Endothelial cell of hepatic sinusoid (primary cell): ENCODE results near the gene MOV10L1.
"Not testable (repeated sequence)": the region's sequence is repeated elsewhere in the genome, so short reads cannot be mapped to it uniquely, and the experiment has no call there.

ENCODE experiments used
- in situ Hi-C: cut with HindIII; loops from 2 replicates; pipeline ENCODE4 v1.10.0; 2017; ENCODE audit warnings: low sequenced_read_pairs

The MOV10L1 gene

DNA sequence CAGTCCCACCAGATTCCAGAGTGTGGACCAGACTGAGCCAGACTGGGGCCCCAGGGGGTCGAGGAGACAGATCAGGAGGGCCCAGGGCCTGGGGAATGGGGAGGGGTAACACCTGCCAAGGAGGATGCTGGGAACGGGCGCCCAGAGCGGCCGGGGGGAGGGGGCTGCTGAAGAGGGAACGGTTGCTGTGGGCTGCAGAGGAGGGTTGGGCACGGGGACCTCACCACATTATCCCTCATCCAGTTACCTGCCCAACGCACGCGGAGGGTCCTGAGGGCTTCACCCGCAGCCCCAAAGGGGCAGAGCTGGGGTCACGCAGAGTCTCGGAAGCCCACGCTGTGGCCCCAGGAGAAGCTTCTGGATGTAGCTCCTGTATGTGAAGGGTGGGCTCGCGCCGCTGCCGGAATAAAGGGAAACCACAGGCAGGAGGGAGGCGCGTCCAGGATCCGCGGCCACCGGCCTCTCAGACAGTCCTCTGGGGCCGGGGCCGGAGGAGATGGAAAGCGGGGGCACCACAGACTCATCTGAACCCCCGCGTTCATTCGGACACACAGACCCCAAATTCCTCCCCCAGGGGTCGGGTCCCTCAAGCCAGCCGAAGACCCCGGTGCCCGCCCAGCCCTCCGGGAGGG, 110.1 kb downstream of the MOV10L1 start:
- in situ Hi-C loops, result no loop called here

DNA sequence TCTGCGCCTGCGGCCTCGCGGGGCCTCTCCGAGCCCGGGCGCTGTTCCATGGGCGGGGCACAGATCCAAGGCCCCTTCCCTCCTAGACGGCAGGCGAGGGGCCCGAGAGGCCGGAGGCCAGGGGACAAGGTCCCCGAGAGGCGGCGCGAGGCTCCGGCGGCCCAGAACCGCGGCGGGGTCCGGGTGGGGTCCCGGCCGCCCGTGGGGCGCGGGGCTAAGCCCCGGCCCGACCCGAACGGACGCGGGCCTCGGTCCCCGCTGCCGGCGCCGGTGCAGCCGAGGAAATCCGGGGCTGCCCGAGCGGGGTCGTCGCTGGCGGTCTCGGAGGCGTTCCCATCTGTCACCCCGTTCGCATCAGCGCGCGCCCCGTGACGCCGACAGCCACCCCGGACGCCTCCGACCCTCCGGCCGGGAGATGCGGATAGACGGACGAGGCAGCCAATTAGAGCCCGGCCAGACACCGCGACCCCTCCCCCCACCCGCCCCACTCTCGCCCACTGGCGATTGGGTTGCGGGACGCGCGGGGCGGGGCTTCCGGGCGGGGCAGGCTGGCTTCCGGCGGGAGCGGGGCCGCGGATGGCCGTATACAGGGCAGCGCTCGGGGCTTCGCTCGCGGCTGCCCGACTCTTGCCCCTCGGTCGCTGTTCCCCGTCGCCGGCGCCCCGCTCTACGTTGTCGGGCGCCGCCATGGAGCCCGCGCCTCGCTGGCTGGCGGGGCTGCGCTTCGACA, 110.8 kb downstream of the MOV10L1 start, which contains the start of gene SELENOO:
Gene SELENOO (plus strand): TSS at position 551 of the 730 bp plus-strand sequence. CDS start 26 bp downstream, at position 577.
- in situ Hi-C loops, result no loop called here

DNA sequence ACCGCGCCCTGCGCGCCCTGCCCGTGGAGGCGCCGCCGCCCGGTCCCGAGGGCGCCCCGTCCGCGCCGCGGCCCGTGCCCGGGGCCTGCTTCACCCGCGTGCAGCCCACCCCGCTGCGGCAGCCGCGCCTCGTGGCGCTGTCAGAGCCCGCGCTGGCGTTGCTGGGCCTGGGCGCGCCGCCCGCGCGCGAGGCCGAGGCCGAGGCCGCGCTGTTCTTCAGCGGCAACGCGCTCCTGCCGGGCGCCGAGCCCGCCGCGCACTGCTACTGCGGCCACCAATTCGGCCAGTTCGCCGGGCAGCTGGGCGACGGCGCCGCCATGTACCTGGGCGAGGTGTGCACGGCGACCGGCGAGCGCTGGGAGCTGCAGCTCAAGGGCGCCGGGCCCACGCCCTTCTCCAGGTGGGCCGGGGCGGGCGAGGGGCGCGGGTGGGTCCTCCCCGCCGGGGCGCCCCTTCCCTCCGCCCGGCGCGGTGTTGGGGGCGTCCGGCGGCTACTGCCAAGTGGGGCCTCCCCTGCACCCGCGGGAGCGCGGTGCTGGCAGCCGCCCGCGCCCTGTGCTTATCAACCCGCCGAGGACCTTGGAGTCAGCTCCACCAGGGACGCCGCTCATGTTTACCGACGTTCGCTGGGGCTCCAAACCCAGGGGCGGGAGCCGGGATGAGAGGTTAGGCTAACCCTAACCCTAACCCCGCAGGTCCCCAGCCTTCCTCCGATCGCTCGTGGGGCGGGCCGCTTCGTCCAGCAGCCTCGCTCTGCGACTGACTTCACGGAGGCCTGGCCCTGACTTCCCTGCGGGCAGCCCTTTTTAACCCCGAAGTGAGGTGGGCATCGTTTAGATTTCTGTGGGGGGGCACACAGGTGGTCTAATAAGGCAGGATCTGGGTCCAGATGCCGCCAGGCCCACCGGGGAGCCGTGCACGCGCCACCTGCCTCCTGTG, 111.7 kb downstream of the MOV10L1 start:
- in situ Hi-C loops, result no loop called here

DNA sequence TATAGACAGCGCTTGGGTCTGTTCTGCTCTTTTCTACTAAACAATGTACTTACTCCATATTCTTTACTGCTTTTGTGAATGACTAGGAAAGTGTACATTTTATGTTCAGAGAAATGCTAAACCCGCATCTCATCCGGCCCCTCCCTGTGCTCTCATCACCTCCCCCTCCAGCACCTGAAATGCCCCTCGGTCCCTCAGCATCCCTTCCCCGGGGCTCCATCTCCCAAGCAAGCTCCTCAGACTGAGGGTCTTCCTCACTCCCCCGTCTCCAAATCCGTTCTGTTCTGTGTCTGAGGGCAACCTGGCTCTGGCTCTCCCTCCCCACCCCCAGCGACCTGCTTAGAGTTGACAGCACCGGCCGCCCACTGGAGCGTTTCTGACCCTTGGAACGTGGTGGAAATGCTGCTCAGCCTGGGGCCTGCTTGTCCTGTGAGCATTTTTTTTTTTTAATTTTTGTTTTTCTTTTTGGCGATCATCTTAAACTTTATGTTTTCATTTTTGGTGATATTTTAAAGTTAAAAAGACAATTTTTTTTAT, 112.4 kb downstream of the MOV10L1 start:
- in situ Hi-C loops, result no loop called here

DNA sequence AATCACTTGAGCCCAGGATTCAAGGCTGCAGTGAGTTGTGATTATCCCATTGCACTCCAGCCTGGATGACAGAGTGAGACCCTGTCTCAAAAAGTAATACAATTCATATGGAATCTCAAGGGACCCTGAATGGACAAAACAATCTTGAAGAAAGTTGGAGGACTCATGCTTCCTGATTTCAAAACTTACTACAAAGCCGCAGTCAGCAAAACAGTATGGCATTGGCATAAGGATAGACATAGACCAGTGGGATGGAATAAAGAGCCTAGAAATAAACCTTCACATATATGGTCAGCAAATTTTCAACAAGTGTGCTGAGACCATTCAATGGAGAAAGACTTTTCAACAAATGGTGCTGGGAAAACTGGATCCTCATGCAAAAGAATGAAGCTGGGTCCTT, 113.5 kb downstream of the MOV10L1 start:
- in situ Hi-C loops, result no loop called here

DNA sequence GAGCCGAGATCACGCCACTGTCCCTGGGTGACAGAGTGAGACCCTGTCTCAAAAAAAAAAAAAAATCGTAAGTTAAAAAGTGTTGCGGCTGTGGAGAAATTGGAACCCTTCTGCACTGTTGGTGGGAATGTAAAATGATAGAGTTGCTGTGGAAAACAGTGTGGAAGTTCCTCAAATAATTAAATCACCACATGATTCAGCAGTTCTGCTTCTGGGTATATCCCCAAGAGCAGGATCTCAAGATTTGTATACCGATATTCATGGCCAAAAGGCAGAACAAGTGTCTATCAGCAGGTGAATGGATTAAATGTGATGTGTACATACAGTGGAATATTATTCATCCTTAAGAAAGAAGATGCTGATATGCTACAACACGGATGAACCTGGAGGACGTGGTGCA, 114.8 kb downstream of the MOV10L1 start:
- in situ Hi-C loops, result no loop called here

DNA sequence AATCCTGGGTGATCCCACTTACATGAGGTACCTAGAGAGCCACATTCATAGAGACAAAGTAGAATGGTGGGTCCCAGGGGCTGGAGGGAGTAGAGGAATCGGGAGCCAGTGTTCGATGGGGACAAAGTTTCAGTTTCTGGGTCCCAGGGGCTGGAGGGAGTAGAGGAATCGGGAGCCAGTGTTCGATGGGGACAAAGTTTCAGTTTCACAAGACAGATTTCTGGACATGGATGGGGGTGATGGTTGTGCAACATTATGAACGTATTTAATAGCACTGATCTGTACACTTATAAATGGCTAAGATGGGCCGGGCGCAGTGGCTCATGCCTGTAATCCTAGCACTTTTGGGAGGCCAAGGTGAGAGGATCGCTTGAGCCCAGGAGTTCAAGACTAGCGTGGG, 115.2 kb downstream of the MOV10L1 start:
- in situ Hi-C loops, result not testable (repeated sequence)

DNA sequence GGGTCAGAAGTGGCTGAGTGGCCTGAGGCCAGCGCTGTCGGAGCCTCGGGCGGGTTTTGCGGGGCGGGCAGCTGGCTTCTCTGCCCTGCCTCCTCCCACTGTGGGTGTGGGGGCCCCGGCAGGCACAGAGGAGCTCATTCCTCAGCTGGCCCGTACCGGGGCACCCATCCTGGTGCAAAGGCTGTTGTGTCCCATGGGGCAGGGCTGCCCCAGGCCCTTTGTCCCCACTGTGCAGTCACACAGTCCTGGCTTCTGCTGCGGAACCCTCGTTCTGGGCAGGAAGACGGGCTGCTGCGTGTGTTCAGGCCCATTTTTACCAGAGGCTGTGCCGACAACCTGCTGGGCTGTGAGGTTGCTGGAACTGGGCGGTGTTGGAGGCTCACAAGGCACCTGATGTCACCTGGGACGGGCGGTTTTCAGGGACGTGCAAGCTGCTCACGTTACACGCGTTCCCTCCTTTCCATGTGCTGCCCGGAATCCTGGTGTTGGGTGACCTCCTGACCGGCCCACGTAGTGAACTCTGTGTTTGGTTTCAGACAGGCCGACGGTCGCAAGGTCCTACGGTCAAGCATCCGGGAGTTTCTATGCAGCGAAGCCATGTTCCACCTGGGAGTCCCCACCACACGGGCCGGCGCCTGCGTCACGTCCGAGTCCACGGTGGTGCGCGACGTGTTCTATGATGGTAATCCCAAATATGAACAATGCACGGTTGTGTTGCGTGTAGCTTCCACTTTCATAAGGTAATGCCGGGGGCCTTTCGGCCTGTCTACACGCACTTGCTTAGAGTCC, 116.2 kb downstream of the MOV10L1 start:
- in situ Hi-C loops, result no loop called here

DNA sequence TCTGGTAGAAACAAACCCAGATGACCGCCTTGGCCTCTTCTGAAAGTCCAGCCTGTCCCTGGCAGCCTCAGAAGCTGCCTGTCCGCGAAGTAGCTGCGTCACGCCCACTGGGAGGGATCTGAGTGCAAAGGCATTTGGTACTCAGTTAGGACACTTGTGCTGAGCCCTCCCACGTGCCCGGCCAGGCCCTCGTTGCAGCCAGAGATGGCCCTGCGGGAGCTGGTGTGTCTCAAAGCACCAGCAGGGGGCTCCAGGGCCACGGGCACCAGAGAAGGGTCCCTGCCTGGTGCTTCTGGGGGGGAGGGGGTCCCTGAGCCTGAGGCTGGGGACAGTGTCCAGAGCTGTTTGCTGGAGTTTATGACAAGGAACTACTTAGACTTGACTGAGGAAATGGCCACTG, 116.8 kb downstream of the MOV10L1 start:
- in situ Hi-C loops, result no loop called here

DNA sequence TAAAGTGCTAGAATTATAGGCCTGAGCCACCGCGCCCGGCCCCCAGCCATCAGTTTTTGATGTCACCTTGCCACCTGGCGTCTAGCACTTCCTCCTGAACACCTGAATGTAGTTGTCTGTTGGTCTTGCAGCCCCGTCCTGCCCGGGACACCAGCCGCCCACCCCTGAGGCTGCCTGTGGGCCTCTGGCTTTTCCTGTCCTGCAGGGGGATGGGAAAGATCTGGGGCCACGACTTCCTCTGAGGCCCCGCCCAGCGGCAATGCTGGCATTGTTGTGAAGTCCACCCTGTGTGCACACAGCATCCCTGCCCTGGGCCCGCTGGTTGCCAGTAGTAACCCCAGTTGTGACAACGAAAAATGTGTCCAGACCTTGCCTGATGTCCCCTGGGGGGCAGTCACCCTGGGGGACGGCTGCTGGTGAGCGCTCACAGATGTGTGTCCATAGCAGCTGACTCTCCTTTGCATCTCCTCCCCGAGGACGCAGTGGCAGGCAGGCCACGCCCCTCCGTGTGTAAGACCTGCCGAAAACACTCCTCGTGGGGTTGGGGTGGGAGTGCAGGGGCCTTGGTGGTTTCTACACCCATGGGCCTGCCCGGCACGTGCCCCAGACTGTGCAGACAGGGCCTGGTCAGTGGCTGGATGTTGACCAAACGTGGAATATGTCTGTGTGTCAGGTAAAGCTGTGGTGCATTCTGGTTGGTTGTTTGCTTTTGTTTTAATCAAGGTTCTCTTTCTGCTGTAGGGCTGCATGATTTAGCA, 117.8 kb downstream of the MOV10L1 start:
- in situ Hi-C loops, result no loop called here

DNA sequence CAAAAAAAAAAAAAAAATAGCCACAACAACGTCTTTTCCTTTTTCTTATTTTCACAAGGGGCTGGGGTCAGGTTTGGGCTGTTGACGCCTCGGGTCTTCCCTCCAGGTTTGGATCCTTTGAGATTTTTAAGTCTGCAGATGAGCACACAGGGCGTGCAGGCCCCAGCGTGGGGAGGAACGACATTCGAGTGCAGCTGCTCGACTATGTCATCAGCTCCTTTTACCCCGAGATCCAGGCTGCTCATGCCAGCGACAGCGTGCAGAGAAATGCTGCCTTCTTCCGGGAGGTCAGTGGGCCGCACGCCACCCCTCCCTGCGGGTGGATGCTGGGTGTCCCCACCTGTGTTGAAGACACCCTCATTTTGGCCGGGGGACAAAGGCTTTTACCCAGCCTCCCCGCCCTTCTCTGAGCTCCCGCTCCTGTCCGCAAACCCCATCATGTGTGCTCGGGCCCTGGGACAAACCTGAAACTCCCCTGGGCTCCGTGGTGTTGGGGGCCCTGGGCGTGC, 118.7 kb downstream of the MOV10L1 start:
- in situ Hi-C loops, result no loop called here

DNA sequence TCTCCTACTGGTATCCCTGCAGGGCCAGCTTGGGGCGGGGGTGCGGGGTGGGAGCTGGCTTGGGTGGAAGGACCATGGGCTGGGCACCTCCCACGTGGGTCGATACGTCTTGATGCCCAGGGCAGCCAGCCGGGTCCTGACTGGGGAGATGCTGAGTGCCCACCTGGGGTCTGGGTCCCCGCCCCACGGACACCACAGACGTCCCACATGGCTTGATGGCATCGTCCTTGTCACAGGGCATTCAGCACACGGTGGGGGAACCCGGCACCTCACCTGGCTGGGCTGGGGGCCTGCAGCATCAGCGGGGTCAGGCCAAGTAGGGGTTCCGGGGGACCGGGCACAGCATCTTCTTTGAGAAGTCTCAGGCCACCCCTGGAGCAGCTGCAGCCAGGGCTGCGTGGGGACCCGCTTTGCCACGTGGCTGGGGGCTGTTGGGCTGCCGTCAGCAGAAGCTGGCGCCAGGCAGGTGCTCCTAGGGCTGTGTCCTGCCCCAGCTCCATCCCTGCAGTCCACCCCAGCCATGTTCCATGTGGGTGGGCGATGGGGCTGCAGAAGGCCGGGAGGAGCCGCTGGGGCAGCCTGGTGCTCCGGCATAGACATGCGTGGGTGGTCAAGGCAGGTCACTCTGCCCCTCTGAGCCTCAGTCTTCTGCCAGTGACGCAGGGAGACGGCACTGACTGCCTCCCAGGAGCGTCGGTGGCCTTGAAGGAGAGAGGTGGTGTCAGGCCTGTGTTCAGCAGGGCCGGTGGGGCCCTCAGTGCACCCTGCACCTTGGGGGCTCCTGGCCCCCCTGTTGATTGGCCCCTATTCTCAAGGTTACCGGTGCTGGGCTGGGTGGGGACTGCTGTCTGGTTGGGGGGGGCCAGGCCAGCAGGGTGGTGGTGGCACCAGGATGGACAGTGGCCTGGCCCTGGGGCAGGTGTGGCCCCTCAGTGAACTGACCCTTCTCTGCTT, 119.4 kb downstream of the MOV10L1 start:
- in situ Hi-C loops, result no loop called here

DNA sequence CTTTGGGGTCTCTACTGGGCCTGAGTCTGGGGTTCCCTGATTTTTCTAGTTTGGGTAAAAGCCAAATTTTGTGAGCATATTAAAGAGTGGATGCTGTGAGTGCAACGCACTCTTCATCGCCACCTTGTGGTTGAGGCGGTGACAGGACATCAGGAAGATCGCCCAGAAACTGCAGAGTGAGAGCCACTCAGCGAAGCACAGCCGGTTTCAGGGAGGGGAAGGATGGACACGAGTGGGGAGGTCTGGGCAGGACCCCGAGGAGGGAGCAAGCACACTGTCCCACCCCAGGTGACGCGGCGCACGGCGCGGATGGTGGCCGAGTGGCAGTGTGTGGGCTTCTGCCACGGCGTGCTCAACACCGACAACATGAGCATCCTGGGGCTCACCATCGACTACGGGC, 120.1 kb downstream of the MOV10L1 start:
- in situ Hi-C loops, result loop anchor here (10.0 kb wide), 1 partner anchor 145 kb away; no protein-coding TSS in a partner anchor

DNA sequence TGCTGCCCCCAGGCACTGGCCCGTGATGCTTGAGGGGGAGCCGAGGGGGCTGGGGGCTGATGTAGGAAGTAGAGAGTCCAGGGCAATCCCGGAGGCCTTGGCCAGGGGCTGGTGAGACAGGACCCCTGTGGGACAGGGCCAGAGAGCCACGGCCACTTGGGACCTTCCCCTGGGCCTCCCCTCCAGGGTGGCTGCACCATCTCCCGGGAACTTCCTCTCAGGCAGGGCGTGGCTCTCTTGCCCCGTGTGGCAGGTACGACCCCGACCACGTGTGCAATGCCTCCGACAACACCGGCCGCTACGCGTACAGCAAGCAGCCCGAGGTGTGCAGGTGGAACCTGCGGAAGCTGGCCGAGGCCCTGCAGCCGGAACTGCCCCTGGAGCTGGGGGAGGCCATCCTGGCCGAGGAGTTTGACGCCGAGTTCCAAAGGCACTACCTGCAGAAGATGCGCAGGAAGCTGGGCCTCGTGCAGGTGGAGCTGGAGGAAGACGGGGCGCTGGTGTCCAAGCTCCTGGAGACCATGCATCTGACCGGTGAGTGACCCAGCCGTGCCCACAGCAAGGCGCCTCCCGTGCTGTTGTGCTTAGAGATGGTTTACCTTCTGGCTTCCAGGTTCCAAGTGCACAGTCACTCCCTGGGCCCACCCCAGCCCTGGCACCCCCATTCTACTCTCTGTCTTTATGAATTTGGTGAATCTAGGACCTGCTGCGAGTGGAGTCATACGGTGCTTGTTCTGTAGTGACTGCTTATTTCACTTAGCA, 120.8 kb downstream of the MOV10L1 start:
- in situ Hi-C loops, result loop anchor here (10.0 kb wide), 1 partner anchor 144 kb away; no protein-coding TSS in a partner anchor

DNA sequence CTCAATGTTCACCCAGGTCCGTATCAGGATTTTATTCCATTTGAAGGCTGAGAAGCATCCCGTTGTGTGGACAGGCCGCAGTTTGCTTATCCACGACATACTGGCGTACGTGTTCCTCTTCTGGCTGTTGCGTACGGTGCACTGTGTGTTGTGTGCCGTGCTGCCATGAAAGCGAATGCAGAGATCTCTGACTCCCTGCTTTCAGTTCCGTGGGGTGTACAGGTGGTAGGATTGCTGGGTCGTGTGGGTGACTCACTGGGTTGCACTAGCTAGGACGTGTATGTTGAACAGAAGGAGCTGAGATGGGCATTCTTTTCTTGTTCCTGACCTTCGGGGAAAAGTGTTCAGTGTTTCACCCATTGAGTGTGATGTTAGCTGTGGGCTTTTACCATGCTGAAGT, 121.3 kb downstream of the MOV10L1 start:
- in situ Hi-C loops, result loop anchor here (10.0 kb wide), 1 partner anchor 144 kb away; no protein-coding TSS in a partner anchor
